GDM1 (cell line): Measurements from ENCODE around the gene CRELD1.
"Not testable (repeated sequence)": the region's sequence is repeated elsewhere in the genome, so short reads cannot be mapped to it uniquely, and the experiment has no call there.

Experiments
- DNase-seq: peaks from one replicate; lab custom pipeline; 2025; lab: John Stamatoyannopoulos, UW

The CRELD1 gene

GRCh38 chr3:9933561-9934234, at the start of gene CRELD1:
Gene CRELD1, plus strand, starts transcription at chr3:9933834. Its CDS starts 605 bp downstream, at chr3:9934439.
- peak; percentile 93 for DNase-seq

- DNase-seq = no peak
Observed at GRCh38 chr3:9884555-9885165, 49.0 kb upstream of the CRELD1 start.

GRCh38 chr3:9886328-9886727, 47.3 kb upstream of the CRELD1 start:
- no peak for DNase-seq

GRCh38 chr3:9887480-9887879, 46.2 kb upstream of the CRELD1 start:
- DNase-seq = no peak

- no peak for DNase-seq
Observed at GRCh38 chr3:9888540-9888939, 45.1 kb upstream of the CRELD1 start.

- no peak for DNase-seq
Observed at GRCh38 chr3:9889405-9889804, 44.2 kb upstream of the CRELD1 start.

GRCh38 chr3:9890249-9891071, 43.2 kb upstream of the CRELD1 start, which contains the start of gene JAGN1:
Gene JAGN1, plus strand, starts transcription at chr3:9890610. Its CDS starts 113 bp downstream, at chr3:9890723.
- peak; percentile 79 for DNase-seq

GRCh38 chr3:9891072-9891622, 42.5 kb upstream of the CRELD1 start:
- DNase-seq = no peak

- DNase-seq = no peak
Observed at GRCh38 chr3:9893739-9894138, 39.9 kb upstream of the CRELD1 start.

GRCh38 chr3:9895715-9896114, 37.9 kb upstream of the CRELD1 start:
- DNase-seq = not testable (repeated sequence)

- not testable (repeated sequence) for DNase-seq
Observed at GRCh38 chr3:9896755-9897407, 36.8 kb upstream of the CRELD1 start.

- DNase-seq = no peak
Observed at GRCh38 chr3:9897408-9898372, 35.9 kb upstream of the CRELD1 start.

GRCh38 chr3:9898467-9899241, 35.0 kb upstream of the CRELD1 start:
- no peak for DNase-seq

GRCh38 chr3:9899289-9899791, 34.3 kb upstream of the CRELD1 start:
- no peak for DNase-seq

GRCh38 chr3:9900965-9901415, 32.6 kb upstream of the CRELD1 start:
- DNase-seq = not testable (repeated sequence)

- peak; percentile 91 for DNase-seq
Observed at GRCh38 chr3:9901967-9902366, 31.7 kb upstream of the CRELD1 start.

GRCh38 chr3:9902372-9903237, 31.0 kb upstream of the CRELD1 start, which contains the start of gene IL17RE:
Gene IL17RE, plus strand, starts transcription at chr3:9902848. Its CDS starts 85 bp downstream, at chr3:9902933.
- DNase-seq = peak; percentile 58

GRCh38 chr3:9903238-9903624, 30.4 kb upstream of the CRELD1 start:
- no peak for DNase-seq

GRCh38 chr3:9903904-9904303, 29.7 kb upstream of the CRELD1 start:
- DNase-seq = no peak
